ENCODE measurements around the gene FBXO42. TPM values are rescaled to one million over a fixed set of nuclear protein-coding genes. Genes with fewer than 3 reads are reported as not detected.

The FBXO42 gene
- total and polyA plus RNA-seq, 9 of the 15 experiments (the other 6 are each of a cell fraction or from before 2014, with no cell fraction given): 7.2 to 24.8 (median 17.4) TPM

DNA sequence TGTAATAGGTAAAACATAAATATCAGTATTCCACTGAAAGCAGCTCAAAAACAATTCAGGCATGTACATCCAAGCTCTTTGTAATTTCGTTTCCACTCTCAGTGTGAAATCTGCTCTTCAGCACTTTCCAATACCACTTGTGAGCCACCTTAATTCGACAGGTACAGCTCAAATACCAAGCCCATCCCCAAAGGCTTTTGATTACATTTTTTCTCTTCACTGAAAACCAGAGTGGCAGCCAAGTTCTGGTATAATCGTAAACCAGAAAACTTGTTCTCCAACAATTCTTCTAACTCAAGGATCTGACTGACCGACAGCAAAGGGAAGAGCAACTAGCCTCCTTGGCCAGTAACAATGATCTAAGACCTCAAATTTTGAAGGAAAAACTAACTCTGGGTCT lies 36.8 kb downstream of the FBXO42 start:
- H3K4me3 ChIP-seq: no peak overlapping the region
- H2AFZ ChIP-seq (ENCODE audit: low read depth, low read length): no peak overlapping the region
- no peak for FAIRE-seq
- H3K79me2 ChIP-seq (ENCODE audit: control insufficient read depth, insufficient read depth, low read length): peaks cover 29% of the 10 kb centered on the region; the same call in 2 of the 3 replicates
- no peaks in the 10 kb centered on the region for H4K20me1 ChIP-seq (replicated peaks; ENCODE audit: control insufficient read depth, insufficient read depth, low read length)
- H3K4me1 ChIP-seq (replicated peaks in 1 of 2; ENCODE audit: control insufficient read depth in 2 of 2, insufficient read depth in 2 of 2, low read length in 2 of 2): no peaks in the 10 kb centered on the region
- H3K9me3 ChIP-seq (replicated peaks; ENCODE audit: control insufficient read depth, insufficient read depth, low read depth, low read length): no peaks in the 10 kb centered on the region
- no peaks in the 10 kb centered on the region for H3K27me3 ChIP-seq (ENCODE audit: control insufficient read depth in 2 of 2, insufficient read depth in 2 of 2, low read length in 2 of 2)
- intact Hi-C loops (cut with micrococcal nuclease) (no loop called here), in situ Hi-C loops (cut with MboI) (no loop called here)
- ChIA-PET POLR2A (interaction anchor here (1.3 kb wide), 1 partner anchor 23 kb away, joined by 3 read pairs; no protein-coding TSS in a partner anchor), CTCF (ENCODE audit: low intra/inter-chr PET ratio) (no interaction called here)
- no TSS peak for BruUV-seq (replicated peaks)
- no peaks in the 10 kb centered on the region for H3K9me1 ChIP-seq (ENCODE audit: control insufficient read depth, insufficient read depth, low read length)
- H3K27ac ChIP-seq (ENCODE audit: extremely low read depth, low read depth, low read length): no peak overlapping the region
- H3K4me2 ChIP-seq (ENCODE audit: insufficient read depth, low read length): no peak overlapping the region
- TF ChIP-seq KLF6 (CRISPR knock-in tag; IDR thresholded peaks at IDR 0.05; ENCODE audit: borderline replicate concordance) (no peak), TSC22D4 (tag; IDR thresholded peaks at IDR 0.05) (no peak)
- WGBS (ENCODE audit: insufficient coverage, low coverage, missing lambda C conversion rate): 70% methylated on average over 4 of the region's 4 CpGs
- DNase-seq (ENCODE audit: extremely low read depth in 1 of 4, low spot score in 3 of 4): no peak
- H3K36me3 ChIP-seq (ENCODE audit: control insufficient read depth, insufficient read depth, low read length): peaks cover 43% of the 10 kb centered on the region
- H3K9ac ChIP-seq (ENCODE audit: insufficient read depth in 1 of 2, low read depth in 2 of 2, low read length in 2 of 2): no peak overlapping the region
- no peak for ATAC-seq

DNA sequence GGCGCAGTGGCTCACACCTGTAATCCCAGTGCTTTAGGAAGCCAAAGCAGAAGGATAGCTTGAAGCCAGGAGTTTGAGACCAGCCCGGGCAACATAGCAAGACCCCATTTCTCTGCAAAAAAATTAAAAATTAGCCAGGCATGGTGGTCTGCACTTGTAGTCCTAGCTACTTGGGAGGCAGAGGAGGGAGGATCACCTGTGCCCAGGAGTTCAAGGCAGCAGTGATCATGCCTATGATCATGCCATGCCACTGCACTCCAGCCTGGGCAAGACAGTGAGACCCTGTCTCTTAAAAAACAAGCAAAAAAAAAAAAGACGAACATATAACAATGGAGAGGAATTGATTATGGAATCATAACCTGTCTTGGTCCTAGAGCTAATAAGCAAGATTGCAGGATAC lies 45.1 kb downstream of the FBXO42 start:
- ATAC-seq (no peak), FAIRE-seq (no peak), DNase-seq (ENCODE audit: extremely low read depth in 1 of 4, low spot score in 3 of 4) (no peak)
- Histone ChIP-seq H3K27ac (ENCODE audit: extremely low read depth, low read depth, low read length) (no peak overlapping the region), H4K20me1 (replicated peaks; ENCODE audit: control insufficient read depth, insufficient read depth, low read length) (no peaks in the 10 kb centered on the region), H2AFZ (ENCODE audit: low read depth, low read length) (no peak overlapping the region), H3K36me3 (ENCODE audit: control insufficient read depth, insufficient read depth, low read length) (peaks cover 68% of the 10 kb centered on the region), H3K9me1 (ENCODE audit: control insufficient read depth, insufficient read depth, low read length) (no peaks in the 10 kb centered on the region), H3K79me2 (ENCODE audit: control insufficient read depth, insufficient read depth, low read length) (no peaks in the 10 kb centered on the region), H3K9ac (ENCODE audit: insufficient read depth in 1 of 2, low read depth in 2 of 2, low read length in 2 of 2) (no peak overlapping the region), H3K4me3 (no peak overlapping the region), H3K4me2 (ENCODE audit: insufficient read depth, low read length) (no peak overlapping the region), H3K9me3 (replicated peaks; ENCODE audit: control insufficient read depth, insufficient read depth, low read depth, low read length) (no peaks in the 10 kb centered on the region), H3K4me1 (replicated peaks in 1 of 2; ENCODE audit: control insufficient read depth in 2 of 2, insufficient read depth in 2 of 2, low read length in 2 of 2) (no peaks in the 10 kb centered on the region; a peak in 1 of 5 replicates), H3K27me3 (ENCODE audit: control insufficient read depth in 2 of 2, insufficient read depth in 2 of 2, low read length in 2 of 2) (no peaks in the 10 kb centered on the region)
- BruUV-seq (replicated peaks): no TSS peak
- CTCF ChIA-PET (ENCODE audit: low intra/inter-chr PET ratio): no interaction called here
- in situ Hi-C loops (cut with MboI) (no loop called here), intact Hi-C loops (cut with micrococcal nuclease) (no loop called here)
- TF ChIP-seq ZNF121 (CRISPR knock-in tag; conservative IDR thresholded peaks at IDR 0.05) (peak; percentile 66), TBL1XR1 (IDR thresholded peaks at IDR 0.05; ENCODE audit: low read length in 2 of 2) (no peak)
- POLR2A ChIA-PET: interaction anchor here (0.6 to 0.8 kb wide), 2 partner anchors 43 to 58 kb away, joined by 3 read pairs; no protein-coding TSS in a partner anchor
- 89% methylated on average over 3 of the region's 3 CpGs for WGBS (ENCODE audit: insufficient coverage, low coverage, missing lambda C conversion rate)

All from K562 (cell line).